ENCODE measurements around the gene ACER1. TPM values are rescaled to one million over a fixed set of nuclear protein-coding genes. Genes with fewer than 3 reads are reported as not detected.

The ACER1 gene, protein sequence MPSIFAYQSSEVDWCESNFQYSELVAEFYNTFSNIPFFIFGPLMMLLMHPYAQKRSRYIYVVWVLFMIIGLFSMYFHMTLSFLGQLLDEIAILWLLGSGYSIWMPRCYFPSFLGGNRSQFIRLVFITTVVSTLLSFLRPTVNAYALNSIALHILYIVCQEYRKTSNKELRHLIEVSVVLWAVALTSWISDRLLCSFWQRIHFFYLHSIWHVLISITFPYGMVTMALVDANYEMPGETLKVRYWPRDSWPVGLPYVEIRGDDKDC
- not detected for total RNA-seq

DNA sequence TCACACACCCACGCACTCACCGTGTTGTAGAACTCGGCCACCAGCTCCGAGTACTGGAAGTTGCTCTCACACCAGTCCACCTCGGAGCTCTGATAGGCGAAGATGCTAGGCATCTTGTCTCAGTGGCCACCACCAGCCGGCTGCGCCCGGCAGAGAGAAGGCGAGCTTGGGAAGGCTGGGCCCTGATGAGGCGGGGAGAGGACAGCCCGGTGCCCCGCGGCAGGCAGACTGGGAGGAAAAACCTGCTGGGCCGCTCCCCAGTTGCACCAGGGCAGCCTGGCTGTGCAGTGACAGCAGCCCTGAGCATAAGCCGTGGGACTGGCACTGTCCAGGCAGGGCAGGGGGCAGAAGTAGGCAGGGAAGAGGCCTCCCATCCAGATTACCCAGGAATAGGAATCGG lies at the start of gene ACER1:
Gene ACER1 (minus strand): TSS at position 174 of the 400 bp plus-strand sequence. CDS start 61 bp downstream, at position 113.

DNA sequence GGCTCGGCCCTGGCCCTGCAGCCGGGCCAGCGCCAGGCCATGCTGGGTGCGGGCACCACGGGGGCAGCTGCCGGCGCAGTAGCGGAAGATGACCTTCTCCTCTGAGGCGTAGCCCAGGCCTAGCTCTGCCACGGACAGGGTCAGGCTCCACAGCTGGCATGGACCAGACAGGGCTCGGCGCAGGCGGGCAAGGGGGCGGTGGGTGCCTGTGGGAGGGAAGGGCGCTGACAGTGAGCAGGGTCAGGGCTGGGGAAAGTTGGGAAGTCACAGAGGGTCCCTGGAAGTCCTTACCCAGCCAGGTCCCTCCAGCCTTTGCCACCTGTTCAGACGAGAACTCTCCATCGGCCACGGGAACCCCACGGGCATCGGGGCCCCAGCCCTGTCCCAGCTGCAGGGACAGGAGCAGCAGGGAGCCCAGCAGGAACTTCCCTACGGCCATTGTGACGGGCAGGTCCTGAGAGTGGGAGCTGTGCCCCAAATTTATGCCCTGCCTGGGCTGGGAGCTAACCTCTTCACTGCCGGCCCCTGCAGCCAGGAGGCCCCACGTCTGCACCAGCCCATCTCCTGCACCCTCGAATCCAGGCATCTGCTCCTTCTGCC lies 42.1 kb upstream of the ACER1 start, which contains the start of gene PSPN:
Gene PSPN (minus strand): TSS at position 523 of the 600 bp plus-strand sequence. CDS start 84 bp downstream, at position 439.

DNA sequence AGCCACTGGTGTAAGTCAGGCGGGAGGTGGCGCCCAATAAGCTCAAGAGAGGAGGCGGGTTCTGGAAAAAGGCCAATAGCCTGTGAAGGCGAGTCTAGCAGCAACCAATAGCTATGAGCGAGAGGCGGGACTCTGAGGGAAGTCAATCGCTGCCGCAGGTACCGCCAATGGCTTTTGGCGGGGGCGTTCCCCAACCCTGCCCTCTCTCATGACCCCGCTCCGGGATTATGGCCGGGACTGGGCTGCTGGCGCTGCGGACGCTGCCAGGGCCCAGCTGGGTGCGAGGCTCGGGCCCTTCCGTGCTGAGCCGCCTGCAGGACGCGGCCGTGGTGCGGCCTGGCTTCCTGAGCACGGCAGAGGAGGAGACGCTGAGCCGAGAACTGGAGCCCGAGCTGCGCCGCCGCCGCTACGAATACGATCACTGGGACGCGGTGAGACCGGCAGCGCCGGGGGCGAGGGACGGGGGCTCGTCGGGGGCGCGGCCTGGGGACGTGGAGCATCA lies 39.2 kb upstream of the ACER1 start, which contains the start of gene ALKBH7:
Gene ALKBH7 (plus strand): TSS at position 201 of the 502 bp plus-strand sequence. CDS start 27 bp downstream, at position 228.

DNA sequence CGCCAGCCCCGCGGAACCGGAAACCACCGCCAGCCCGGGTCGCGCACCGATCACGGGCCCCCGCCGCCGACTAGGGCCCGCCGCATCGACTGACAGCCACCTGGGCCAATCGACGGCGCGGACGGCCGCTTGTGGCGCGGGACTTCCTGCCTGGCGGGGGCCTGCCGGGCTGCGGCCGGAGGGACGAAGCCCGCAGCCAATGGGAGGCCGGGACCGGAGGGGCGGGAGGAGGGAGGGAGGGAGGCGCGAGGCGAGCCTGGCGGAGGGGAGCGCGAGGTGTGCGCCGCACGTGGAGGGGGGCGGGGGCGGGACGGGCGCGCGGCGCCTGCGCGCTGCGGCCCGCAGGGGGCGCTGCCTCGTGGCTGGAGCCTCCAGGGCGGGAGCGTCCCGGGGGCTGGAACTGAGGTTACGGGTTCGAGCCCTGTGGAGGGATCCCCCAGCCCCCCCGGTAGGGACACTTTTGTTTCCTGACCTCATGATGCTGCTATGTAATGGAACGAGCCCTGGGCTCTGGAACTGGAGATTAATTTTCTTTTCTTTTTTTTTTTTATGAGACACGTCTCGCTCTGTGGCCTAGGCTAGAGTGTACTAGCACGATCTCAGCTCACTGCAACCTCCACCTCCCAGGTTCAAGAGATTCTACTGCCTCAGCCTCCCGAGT lies 53.4 kb downstream of the ACER1 start, which contains the start of gene MLLT1:
Gene MLLT1 (minus strand): TSS at position 45 of the 661 bp plus-strand sequence. CDS start 191 bp downstream, outside the sequence.

Other genes with a start within 250 kb of the ACER1 start
- 7.6 TPM for gene RFX2, start 223.1 kb downstream of the ACER1 start, total RNA-seq
- gene ACSBG2, start 197.9 kb downstream of the ACER1 start, total RNA-seq = not detected
- gene MLLT1, start 53.6 kb downstream of the ACER1 start, total RNA-seq = 27.0 TPM
- 33.9 TPM for gene CLPP, start 27.9 kb upstream of the ACER1 start, total RNA-seq
- 59.5 TPM for gene ALKBH7, start 39.2 kb upstream of the ACER1 start, total RNA-seq
- gene PSPN, start 42.3 kb upstream of the ACER1 start, total RNA-seq = 3.2 TPM
- gene GTF2F1, start 59.6 kb upstream of the ACER1 start, total RNA-seq = 43.6 TPM
- gene KHSRP, start 91.2 kb upstream of the ACER1 start, total RNA-seq = 113 TPM
- gene SLC25A41, start 100.2 kb upstream of the ACER1 start, total RNA-seq = 0.69 TPM
- 37.6 TPM for gene SLC25A23, start 126.2 kb upstream of the ACER1 start, total RNA-seq
- gene CRB3, start 130.7 kb upstream of the ACER1 start, total RNA-seq = 1.6 TPM
- 0.69 TPM for gene DENND1C, start 148.2 kb upstream of the ACER1 start, total RNA-seq
- gene TUBB4A, start 168.7 kb upstream of the ACER1 start, total RNA-seq = 169 TPM
- gene TNFSF9, start 197.4 kb upstream of the ACER1 start, total RNA-seq = 4.2 TPM

Measured in diencephalon (tissue), 1 donor.